Body of pancreas (tissue), 4 donors: ENCODE data around the gene ZDHHC13. TPM values are rescaled to one million over a fixed set of nuclear protein-coding genes. Genes with fewer than 3 reads are reported as not detected.

ENCODE experiments used
- ATAC-seq: fragments of 150-250 bp; one replicate; pipeline ENCODE4 v1.9.1; 2016
- DNase-seq, 4 donors: peaks; one replicate each; pipeline ENCODE4 v3.0.0-alpha.2; 2019
- H3K27ac ChIP-seq, 4 donors: fragments of 200-600 bp; sonication (generic); 1 replicate in 3 of 4; 2 replicates in 1 of 4; pipeline versions ENCODE4 v1.5.1 to v1.6.1; 2016 to 2019; ENCODE audit warnings: mild to moderate bottlenecking in 1 of 4, mixed read lengths in 1 of 4, moderate library complexity in 1 of 4
- H3K27me3 ChIP-seq, 2 donors: fragments of 200-600 bp; sonication (generic); one replicate each; pipeline ENCODE4 v1.6.0; 2016; ENCODE audit warnings: mild to moderate bottlenecking in 1 of 2
- H3K36me3 ChIP-seq, 2 donors: fragments of 200-600 bp; sonication (generic); replicated peaks in 1 of 2; 2 replicates each; pipeline ENCODE4 v1.5.1; 2016; ENCODE audit warnings: low read depth in 2 of 2; ENCODE audit not compliant: insufficient read depth in 1 of 2
- H3K4me1 ChIP-seq: fragments of 200-600 bp; sonication (generic); one replicate; pipeline ENCODE4 v1.6.0; 2016
- H3K4me3 ChIP-seq, 2 donors: fragments of 200-600 bp; sonication (generic); 1 replicate in 1 of 2; 2 replicates in 1 of 2; pipeline ENCODE4 v1.5.1; 2016 to 2019
- H3K9me3 ChIP-seq, 3 donors: fragments of 200-600 bp; sonication (generic); 1 replicate in 2 of 3; 2 replicates in 1 of 3; pipeline ENCODE4 v1.5.1; 2016
- CTCF ChIP-seq, 7 experiments: fragments of 450-650 bp in 4 of 7; fragments of 200-600 bp in 3 of 7; sonication (generic) in 3 of 7; IDR thresholded peaks; one replicate each; pipeline ENCODE4 v1.5.1; 2016 to 2019; ENCODE audit warnings: antibody characterized with exemption in 7 of 7
- POLR2A ChIP-seq, 3 donors: fragments of 450-650 bp; IDR thresholded peaks; one replicate each; pipeline ENCODE4 v1.6.1; 2016; ENCODE audit warnings: antibody characterized with exemption in 3 of 3, mild to moderate bottlenecking in 2 of 3
- WGBS, 2 donors: methylation state at CpG; one replicate each; pipeline ENCODE4 v1.1.5; 2017; 5-methylcytosine and 5-hydroxymethylcytosine counted together
- intact Hi-C: fragments of 100-400 bp; cut with DNase I; formaldehyde crosslinking; loops from one replicate; pipeline ENCODE4 v1.15.1; 2023
- total RNA-seq, 2 donors: library from RNA; depleted of rRNA; stranded (reverse); fragments of >200 nt; gene quantifications; one replicate each; pipeline ENCODE4 v1.1.0, GENCODE V29; 2016

Gene ZDHHC13
- total RNA-seq, 2 donors from 2014 or later, result 12.2 to 16.9 TPM

DNA sequence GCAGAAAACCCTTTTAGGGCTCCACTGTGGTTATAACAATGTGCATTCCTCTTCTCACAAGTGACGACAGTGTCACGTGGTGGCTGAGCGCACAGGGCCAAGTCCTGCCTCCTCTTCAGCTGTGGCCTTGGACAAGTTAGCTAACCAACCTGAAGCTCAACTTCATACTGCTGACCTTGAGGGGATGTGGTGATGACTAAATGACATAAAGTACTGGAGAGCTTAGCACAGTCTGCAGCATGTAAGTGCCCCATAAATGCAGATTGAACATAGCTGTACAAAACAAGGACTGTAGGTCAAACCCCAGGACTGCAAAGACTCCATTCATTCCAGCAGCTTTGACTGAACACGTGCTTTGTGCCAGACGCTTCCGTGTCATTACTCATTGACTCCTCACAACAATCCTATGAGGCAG is 36.4 kb upstream of the ZDHHC13 start:
- ATAC-seq (peak; percentile 93), DNase-seq (peak; percentile 84 to 93 (median 86))
- intact Hi-C loops, result no loop called here
- Histone ChIP-seq H3K36me3 (no peaks in the 10 kb centered on the region), H3K27me3 (no peaks in the 10 kb centered on the region), H3K9me3 (no peaks in the 10 kb centered on the region), H3K4me1 (peaks cover 32% of the 10 kb centered on the region), H3K4me3 (no peak overlapping the region), H3K27ac (peak overlapping the region; percentile 56 to 85 (median 72))
- TF ChIP-seq CTCF (IDR thresholded peaks at IDR 0.05) (no peak), POLR2A (IDR thresholded peaks at IDR 0.05) (peak in 1 of 3 donors; percentile 9)
- WGBS, 2 donors, result 22 to 26% methylated on average over 6 of the region's 6 CpGs

GRCh38 chr11:19083166-19083565 is 33.8 kb upstream of the ZDHHC13 start:
- intact Hi-C loops, result no loop called here

DNA sequence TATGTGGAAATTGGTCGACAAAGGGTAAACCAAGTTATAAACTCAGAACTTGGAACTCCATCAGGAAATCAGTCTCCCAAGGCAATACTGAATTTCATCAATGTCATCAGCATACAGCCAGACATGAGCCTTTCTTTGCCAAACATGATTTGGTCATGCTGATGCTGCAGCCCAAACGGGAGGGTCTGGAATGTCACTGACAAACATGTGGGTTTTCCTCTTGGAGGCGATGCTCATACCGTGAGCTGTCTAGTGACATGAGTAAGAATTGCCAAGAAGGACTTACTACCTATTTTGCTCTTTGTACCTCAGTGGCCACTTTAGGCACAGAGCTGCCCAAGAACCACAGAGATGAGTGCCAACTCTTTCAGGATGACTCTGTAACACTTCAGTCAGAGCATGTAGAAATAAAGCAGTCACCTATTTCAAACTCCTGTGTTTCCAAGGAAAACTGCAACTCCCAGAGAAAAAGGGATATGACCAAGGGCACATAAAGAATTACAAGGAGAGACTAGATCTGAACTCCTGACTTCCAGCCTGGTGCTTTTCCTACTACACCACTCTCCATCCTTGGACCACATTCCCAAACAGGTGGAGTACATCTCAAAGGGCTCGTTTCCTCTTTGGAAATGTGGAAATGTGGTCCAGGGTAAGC is 32.2 kb upstream of the ZDHHC13 start:
- no peak for ATAC-seq
- WGBS, 2 donors, result 66 to 86% methylated on average over 5 of the region's 5 CpGs
- intact Hi-C loops, result no loop called here

More at GRCh38 chr11:19083166-19083565, 33.8 kb upstream of the ZDHHC13 start:
- Histone ChIP-seq H3K27ac (no peak overlapping the region), H3K36me3 (no peaks in the 10 kb centered on the region), H3K4me3 (no peak overlapping the region), H3K4me1 (peaks cover 22% of the 10 kb centered on the region), H3K9me3 (no peaks in the 10 kb centered on the region), H3K27me3 (no peaks in the 10 kb centered on the region)
- ATAC-seq (no peak), DNase-seq (no peak)
- TF ChIP-seq CTCF (IDR thresholded peaks at IDR 0.05) (no peak), POLR2A (IDR thresholded peaks at IDR 0.05) (no peak)
- WGBS, 2 donors, result 86 to 100% methylated on average over 1 of the region's 1 CpG

DNA sequence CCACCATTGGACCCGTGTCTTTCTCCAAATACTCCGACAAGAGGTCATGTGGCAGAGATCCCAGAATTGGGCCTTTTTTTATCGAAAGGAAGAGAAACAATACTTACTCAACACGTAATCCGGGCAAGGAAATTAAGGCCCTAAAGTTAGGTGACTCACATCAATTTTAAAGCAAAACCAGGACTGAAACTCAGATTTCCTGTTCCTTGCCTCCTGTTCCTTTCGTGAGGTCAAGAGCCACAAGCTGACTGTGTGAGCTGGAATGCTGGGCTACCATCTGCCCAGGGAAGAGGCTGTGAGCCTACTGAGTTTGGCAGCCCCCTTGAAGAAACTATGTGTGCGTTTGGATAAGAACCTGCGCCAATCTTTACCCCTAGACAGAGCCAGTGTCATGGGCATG is 29.3 kb upstream of the ZDHHC13 start:
- H3K36me3 ChIP-seq, result no peaks in the 10 kb centered on the region

More for the DNA sequence above, 32.2 kb upstream of the ZDHHC13 start:
- no peaks in the 10 kb centered on the region for H3K27me3 ChIP-seq
- H3K36me3 ChIP-seq, result no peaks in the 10 kb centered on the region
- no peak for TF ChIP-seq POLR2A (IDR thresholded peaks at IDR 0.05)
- no peak for TF ChIP-seq CTCF (IDR thresholded peaks at IDR 0.05)
- no peaks in the 10 kb centered on the region for H3K9me3 ChIP-seq
- peaks cover 14% of the 10 kb centered on the region for H3K4me1 ChIP-seq
- no peak overlapping the region for H3K4me3 ChIP-seq
- no peak overlapping the region for H3K27ac ChIP-seq
- no peak for DNase-seq

DNA sequence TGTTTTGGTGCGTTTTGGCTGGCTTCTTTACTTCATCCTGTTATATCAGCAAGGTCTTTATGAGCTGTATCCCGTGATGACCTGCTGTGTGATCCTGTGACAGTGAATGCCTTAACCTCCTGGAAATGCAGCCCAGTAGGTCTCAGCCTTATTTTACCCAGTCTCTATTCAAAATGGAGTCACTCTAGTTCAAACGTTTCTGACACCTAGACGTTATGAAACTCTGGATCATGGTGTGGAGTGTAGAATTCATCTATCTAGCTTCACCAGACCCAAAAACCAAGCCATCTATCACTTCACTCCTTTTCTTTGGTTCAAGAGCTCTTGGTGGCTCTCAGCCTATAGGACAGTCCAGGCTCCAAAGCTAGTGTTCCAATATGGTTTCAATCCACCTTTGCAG is 28.2 kb upstream of the ZDHHC13 start:
- ATAC-seq, result no peak
- TF ChIP-seq POLR2A (IDR thresholded peaks at IDR 0.05), result no peak
- no peak for TF ChIP-seq CTCF (IDR thresholded peaks at IDR 0.05)
- Histone ChIP-seq H3K4me3 (no peak overlapping the region), H3K4me1 (no peaks in the 10 kb centered on the region), H3K27me3 (no peaks in the 10 kb centered on the region), H3K36me3 (no peaks in the 10 kb centered on the region), H3K9me3 (no peaks in the 10 kb centered on the region), H3K27ac (no peak overlapping the region)
- DNase-seq, result no peak
- 70 to 81% methylated on average over 4 of the region's 4 CpGs for WGBS, 2 donors
- intact Hi-C loops, result no loop called here

More for the DNA sequence above, 29.3 kb upstream of the ZDHHC13 start:
- H3K27ac ChIP-seq, result no peak overlapping the region
- DNase-seq (no peak), ATAC-seq (no peak)
- H3K4me1 ChIP-seq, result no peaks in the 10 kb centered on the region
- no peak for TF ChIP-seq POLR2A (IDR thresholded peaks at IDR 0.05)
- no peaks in the 10 kb centered on the region for H3K27me3 ChIP-seq
- H3K9me3 ChIP-seq, result no peaks in the 10 kb centered on the region
- no peak overlapping the region for H3K4me3 ChIP-seq
- intact Hi-C loops, result no loop called here
- WGBS, 2 donors, result 82 to 85% methylated on average over 8 of the region's 8 CpGs
